Activated T-cell treated with anti-CD3 and anti-CD28 coated beads for 24 hours (primary cell): Measurements from ENCODE around the gene SLC12A5.
"Not testable (repeated sequence)": the region's sequence is repeated elsewhere in the genome, so short reads cannot be mapped to it uniquely, and the experiment has no call there.

Experiments
- DNase-seq: peaks from one replicate; pipeline ENCODE4 v3.0.0-alpha.2; 2020; ENCODE audit warnings: low read depth

SLC12A5 gene

DNA sequence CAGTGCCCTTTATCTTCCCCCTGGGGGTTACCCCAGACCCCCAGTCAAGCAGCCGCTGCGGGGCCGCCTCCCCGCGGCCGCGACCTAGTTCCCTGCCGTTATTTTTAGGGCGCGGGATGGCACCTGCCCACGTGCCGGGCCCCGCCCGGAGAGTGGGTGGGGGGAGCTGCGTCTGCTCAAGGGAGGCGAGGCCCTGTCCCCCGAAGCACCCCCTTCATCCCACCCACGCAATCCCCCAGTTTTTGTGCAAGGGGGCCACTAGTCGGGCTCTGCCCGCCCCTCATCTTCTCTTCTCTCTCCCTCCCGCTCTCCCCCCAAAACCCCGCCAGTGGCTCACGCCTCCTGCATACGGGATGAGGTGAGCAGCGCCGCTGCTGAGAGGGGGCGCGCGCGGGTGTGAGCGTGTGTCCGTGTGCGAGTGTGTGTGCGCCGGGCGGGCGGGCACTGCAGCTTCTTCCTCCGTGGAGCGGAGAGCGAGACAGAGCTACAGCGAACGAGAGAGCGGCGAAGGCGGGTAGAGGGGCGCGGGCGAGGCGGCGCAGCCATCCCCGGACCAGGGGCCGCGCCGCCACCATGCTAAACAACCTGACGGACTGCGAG, at the start of gene SLC12A5:
Gene SLC12A5, plus strand, starts transcription at position 444 of the 600 bp plus-strand sequence. Its CDS starts 130 bp downstream, at position 574.
- DNase-seq: no peak

DNA sequence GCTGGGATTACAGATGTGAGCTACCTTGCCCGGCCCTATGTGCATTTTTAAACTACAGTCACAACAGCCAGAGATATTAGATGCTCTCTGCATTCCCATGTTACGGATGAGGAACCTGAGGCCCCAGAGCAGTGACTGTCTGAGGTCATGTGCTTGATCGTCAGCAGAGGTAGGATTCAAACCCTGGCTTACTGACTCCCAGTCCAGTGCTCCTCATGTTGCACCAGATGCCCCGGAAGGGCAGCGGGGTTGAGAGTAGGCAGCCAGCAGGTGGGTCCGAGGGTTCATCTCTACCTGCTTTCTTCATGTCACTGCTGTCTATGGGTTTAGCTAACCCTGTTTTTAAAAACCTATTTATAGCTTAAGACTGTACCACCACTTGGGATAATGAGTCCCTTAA, 47.8 kb upstream of the SLC12A5 start:
- DNase-seq: no peak

DNA sequence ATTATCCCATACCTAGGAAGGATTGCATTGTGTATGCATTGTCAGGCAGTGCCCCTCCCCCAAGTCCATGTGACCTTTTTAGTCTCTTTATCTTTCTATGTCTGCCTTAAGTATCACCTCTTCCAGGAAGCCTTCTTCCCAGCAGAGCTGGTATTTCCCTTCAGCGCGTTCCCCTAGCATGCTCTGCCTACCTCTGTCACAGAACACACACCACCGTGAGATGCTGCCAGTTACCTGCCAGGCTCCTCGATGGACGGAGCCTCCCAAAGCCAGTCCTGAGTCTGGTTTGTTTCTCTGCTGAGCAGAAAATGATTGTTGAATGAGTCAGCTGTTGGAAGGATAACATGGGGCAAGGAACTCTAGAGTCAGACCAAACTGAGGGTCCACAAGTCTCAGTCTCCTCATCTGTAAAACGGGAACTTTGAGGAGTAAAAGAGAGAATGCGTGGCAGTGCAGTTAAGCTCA, 45.7 kb upstream of the SLC12A5 start:
- DNase-seq: no peak

DNA sequence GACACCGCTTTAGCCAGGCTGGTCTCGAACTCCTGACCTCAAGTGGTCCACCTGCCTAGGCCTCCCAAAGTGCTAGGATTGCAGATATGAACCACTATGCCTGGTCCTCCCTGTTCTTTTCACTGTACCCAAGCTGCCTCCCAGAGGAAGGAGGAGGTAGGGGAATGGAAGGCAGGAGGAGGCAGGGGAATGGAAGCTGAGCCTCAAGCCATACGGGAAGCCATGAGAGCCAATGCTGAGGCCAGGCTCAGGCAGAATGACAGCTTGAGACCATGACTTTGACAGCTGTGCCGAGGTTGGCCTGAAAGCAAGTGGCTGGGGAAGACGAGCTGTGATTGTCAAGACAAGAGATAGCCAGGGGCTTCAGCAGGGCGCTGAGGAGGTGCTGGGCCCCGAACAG, 43.4 kb upstream of the SLC12A5 start:
- no peak for DNase-seq

DNA sequence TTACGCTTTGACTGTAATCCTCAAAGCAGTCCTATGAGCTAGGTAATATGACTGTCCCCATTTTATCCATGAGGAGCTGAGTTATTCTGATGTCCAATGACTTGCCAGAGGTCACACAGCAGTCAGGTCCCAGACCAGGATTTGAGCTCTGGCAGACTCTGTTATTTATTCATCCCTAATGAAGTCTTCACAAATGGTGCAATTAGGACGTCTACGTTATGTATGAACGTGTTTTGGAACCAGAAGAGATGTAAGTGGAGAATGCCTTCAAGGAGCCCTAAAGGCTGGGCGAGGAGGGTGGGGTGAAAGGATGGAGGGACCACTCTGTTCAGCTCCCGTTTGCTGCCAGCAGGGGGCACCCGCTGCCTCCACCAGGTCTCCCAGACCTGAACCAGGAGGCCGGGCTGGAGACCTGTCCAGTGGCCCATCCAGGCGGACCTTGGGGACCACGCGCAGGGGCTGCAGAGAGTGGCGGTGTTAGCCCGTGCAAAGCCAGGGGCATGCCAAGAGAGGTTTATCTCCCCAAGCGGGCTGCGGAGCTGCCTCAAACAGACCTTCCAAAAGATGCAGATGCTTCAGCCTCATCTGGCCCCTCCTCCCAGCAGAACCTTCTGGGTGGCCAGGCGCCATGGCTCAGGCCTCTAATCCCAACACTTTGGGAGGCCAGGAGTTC, 41.8 kb upstream of the SLC12A5 start:
- peak; percentile 61 for DNase-seq

DNA sequence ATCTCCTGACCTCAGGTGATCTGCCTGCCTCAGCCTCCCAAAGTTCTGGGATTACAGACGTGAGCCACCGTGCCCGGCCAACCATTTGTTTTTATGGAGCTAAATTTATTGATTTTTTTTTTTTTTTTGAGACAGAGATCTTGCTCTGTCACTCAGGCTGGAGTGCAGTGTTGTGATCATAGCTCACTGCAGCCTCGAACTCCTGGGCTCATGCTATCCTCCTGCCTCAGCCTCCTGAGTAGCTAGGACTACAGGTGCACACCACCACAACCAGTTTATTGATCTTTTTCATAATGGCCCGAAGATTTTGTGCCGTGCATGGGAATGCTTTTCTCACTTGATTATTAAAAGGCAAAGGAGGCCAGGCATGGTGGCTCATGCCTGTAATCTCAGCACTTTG, 40.2 kb upstream of the SLC12A5 start:
- DNase-seq: not testable (repeated sequence)

DNA sequence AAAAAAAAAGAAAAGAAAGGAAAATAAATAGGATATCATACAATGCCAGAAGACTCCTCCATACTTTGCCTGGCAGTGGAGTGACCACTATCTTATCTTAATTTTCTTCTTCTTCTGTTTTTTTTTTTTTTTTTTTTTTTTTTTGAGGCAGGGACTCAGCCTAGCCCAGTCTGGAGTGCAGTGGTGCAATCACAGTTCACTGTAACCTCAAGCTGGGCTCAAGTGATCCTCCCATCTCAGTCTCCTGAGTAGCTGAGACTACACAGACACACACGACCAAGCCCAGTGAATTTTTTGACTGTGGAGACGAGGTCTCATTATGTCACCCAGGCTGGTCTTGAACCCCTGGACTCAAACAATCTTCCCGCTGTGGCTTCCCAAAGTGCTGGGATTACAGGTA, 37.4 kb upstream of the SLC12A5 start:
- no peak for DNase-seq

- no peak for DNase-seq
Observed at GRCh38 chr20:45993197-45993951, 35.6 kb upstream of the SLC12A5 start.

DNA sequence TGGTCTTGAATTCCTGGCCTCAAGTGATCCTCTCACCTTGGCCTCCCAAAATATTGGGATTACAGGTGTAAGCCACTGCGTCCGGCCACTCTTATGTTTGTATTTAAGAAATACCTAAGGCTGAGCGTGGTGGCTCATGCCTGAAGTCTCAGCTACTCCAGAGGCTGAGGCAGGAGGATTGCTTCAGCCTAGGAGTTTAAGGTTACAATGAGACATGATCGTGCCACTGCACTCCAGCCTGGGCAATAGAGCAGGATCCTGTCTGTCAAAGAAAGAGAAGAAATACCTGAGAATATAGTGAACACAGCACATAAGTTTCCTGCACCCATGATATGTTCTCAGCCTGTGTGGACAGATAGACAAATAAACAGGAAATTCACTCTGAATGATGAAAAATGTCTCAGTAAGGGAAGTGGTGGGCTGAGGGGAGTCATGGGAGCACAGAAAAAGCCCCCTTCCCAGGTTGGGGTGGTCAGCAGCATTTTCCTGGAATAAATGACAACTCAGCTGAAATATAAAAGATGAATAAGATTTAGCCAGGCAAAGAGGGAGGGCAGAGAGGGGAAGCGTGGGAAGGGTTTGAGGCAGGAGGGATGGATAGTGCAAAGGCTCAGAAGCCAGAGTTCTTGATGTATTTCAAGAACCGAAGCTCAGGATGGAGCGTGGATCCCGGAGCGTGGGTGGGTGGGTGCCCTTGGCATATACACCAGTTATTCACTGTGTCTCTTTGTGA, 34.1 kb upstream of the SLC12A5 start:
- no peak for DNase-seq

DNA sequence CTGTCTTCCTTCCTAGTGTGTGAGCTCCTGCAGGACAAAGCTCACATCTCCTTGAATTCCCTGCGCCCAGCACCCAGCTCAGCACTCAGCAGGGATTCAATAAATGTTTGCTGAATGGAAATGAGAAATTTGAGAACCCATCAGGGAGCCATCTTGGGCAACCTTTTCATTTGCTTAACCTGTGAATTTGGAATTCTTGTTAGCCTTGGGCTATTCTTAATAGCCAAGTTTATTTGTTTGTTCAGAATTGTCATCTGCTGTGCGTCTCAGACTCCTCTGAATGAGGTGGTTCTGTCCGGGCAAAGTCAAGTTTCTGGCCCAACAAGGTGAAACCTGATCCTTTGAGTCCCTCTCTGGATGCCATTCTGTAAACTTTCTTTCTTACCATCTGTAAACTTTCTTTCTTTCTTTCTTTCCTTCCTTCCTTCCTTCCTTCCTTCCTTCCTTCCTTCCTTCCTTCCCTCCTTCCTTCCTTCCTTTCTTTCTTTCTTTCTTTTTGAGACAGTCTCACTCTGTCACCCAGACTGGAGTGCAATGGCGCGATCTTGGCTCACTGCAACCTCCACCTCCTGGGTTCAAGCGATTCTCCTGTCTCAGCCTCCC, 33.4 kb upstream of the SLC12A5 start:
- not testable (repeated sequence) for DNase-seq

- DNase-seq: no peak
Observed at GRCh38 chr20:45997187-45997586, 31.8 kb upstream of the SLC12A5 start.

GRCh38 chr20:45998337-45998736, 30.7 kb upstream of the SLC12A5 start:
- no peak for DNase-seq

- DNase-seq: no peak
Observed at GRCh38 chr20:45998761-45999160, 30.3 kb upstream of the SLC12A5 start.

GRCh38 chr20:45999557-46000261, 29.3 kb upstream of the SLC12A5 start:
- DNase-seq: no peak

GRCh38 chr20:46000262-46000996, 28.6 kb upstream of the SLC12A5 start:
- no peak for DNase-seq

GRCh38 chr20:46001498-46001897, 27.5 kb upstream of the SLC12A5 start:
- DNase-seq: no peak

DNA sequence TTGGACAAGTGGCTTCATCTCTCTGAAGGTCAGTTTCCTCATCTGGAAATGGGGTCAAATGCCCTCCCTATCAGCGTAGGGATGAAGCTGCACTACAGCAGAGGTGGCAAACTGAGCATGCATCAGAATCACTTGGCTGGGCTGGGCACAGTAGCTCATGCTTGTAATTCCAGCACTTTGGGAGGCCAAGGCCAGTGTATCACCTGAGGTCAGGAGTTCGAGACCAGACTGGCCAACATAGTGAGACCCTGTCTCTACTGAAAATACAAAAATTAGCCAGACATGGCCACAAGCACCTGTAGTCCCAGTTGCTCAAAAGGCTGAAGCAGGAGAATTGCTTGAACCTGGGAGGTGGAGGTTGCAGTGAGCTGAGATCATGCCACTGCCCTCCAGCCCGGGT, 27.0 kb upstream of the SLC12A5 start:
- no peak for DNase-seq

GRCh38 chr20:46004187-46004586, 24.8 kb upstream of the SLC12A5 start:
- DNase-seq: no peak

DNA sequence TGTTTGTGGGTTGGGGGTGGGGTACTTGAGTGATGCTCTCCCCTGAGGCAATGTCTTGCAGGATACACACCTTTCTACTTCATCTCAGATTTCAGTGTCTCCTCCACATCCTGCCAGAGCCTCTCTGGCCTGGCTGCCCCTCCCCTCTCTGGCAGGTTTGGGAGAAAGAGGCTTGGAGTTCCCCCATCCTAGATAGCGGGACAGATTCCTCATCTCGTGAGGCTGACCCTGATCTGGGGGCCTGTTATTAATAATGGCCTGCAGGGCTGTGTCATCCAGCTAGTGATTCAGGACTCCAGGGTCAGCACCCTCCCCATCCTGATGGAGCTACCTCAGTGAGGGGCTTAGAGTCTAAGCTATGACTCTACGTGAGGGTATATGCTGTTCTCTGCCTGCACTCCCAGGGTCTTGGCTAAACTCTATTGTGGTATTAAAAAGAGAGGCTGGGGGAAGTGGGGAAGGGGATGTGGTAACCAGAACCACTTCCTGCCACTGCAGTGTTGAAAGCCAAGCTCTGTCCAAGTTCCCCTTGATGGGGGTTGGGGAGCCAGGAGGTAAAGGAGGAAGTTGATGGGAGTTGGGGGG, 24.0 kb upstream of the SLC12A5 start:
- no peak for DNase-seq

- no peak for DNase-seq
Observed at GRCh38 chr20:46006022-46006705, 22.9 kb upstream of the SLC12A5 start.
